GM18498 (cell line): ENCODE measurements around the gene MPG.
A peak's percentile ranks its signal among the peaks of the same experiment; 100 is the strongest.

Experiments
- ATAC-seq: cut with Tn5 transposase; IDR thresholded peaks from one replicate; pipeline ENCODE4 v1.9.1; 2021; ENCODE audit warnings: mild to moderate bottlenecking, moderate library complexity; ENCODE audit not compliant: unreplicated experiment

The MPG gene

DNA sequence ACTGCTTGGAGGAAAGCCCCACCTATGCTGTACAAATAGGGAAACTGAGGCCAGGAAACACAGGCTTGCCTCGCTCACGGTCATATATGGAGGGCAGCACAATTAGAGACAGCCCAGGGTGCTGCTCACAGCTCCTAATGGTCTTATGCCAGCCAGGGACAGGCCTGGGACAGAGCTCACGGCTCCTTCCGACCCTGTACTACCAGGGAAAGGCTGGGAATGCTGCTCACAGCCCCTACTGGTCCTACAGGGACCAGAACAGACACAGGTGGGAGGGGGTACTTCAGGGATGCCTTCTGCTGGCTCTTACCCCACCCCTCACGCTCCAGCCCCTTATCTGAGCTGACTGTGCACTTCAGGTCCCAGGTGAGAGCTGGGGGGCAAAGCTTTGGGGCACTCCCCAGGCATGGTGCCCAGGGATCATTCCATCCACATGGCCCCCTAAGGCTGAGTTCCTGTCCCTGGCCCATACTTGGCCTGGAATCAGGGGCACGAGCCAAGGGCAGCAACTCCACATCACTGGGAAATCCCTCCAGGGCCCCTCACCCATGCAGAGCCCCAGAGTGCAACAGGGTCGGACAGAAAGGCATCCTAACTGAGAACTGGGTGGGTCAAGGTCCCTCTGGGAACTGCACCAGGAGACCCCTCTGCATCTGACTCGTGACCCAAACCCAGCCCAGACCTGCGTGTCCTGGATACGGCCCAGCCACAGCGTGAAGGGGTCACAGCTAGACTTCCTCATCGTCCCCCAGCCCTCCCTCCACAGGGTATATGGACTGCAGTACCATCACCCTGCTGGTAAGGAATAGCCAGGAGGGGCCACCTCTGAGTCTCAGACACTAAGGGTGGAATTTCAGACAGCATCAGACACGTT lies 11.5 kb upstream of the MPG start:
- ATAC-seq: no peak

DNA sequence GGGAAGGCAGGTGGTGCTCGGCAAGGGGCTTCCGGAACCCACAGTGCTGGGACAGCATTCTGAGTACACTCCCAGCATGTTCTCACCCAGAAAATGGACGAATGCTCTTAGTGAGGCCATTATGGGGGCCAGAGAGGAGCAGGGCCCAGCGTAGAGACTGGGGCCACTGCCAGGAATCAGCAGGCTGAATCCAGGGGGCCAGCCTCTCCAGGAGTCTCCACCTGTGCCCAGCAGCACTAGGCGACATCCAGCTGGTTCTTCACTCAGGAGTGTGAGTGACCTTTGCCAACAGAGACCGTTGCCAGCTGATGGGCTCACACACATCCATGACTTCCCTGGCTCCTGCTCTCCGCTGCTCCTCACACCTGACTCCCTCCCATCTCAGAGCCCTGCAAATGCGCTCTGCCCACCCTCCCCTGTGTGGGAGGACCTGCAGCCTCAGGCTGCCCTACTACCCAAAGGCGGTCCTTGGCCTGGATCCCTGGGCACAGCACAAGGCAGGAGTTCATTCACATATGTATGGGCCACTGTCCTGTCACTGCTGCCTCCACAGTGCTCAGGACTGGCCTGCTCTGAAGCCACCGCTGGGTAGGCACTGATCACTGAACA lies 10.7 kb upstream of the MPG start:
- ATAC-seq: no peak

DNA sequence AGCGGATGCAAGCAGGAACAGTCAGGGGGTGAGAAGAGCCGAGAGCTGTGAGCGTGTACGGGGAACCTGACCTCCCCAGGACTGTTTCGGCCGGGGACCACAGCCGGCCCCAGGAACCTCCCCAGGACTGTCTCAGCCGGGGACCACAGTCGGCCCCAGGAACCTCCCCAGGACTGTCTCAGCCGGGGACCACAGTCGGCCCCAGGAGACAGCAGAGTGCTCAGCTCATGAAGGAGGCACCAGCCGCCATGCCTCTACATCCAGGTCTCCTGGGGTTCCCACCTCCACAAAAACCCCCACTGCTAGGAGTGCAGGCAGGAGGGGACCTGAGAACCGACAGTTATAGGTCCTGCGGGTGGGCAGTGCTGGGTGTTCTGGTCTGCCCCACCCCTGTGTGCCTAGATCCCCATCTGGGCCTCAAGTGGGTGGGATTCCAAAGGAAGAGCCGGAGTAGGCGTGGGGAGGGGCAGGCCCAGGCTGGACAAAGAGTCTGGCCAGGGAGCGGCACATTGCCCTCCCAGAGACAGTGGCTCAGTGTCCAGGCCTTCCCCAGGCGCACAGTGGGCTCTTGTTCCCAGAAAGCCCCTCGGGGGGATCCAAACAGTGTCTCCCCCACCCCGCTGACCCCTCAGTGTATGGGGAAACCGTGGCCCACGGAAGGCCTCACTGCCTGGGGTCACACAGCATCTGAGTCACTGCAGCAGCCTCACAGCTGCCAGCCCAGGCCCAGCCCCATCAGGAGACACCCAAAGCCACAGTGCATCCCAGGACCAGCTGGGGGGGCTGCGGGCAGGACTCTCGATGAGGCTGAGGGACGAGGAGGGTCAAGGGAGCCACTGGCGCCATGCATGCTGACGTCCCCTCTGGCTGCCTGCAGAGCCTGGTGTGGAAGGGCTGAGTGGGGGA lies 9.9 kb upstream of the MPG start:
- ATAC-seq: no peak

DNA sequence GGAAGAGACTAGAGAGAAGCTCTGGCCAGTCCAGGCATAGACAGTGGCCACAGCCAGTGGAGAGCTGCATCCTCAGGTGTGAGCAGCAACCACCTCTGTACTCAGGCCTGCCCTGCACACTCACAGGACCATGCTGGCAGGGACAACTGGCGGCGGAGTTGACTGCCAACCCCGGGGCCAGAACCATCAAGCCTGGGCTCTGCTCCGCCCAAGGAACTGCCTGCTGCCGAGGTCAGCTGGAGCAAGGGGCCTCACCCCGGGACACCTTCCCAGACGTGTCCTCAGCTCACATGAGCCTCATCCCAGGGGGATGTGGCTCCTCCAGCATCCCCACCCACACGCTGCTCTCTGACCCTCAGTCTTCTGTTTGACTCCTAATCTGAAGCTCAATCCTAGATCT lies 8.8 kb upstream of the MPG start:
- ATAC-seq: no peak

DNA sequence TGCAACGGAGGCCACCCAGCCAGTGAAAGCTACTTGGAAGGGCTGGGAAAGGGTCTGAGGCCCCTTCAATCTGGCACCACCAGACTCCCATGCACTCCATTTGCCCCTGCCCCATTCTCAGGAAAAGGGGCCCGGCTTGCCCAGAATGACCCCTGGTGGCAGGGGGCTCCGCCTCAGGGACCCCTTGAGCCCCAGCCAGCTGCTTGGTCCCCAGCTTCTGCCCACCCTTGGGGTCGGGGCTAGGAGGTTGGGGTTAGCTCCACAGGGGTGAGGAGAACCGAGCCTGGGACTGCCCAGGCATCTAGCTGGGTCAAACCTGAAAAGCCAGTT lies 6.8 kb upstream of the MPG start:
- no peak for ATAC-seq

DNA sequence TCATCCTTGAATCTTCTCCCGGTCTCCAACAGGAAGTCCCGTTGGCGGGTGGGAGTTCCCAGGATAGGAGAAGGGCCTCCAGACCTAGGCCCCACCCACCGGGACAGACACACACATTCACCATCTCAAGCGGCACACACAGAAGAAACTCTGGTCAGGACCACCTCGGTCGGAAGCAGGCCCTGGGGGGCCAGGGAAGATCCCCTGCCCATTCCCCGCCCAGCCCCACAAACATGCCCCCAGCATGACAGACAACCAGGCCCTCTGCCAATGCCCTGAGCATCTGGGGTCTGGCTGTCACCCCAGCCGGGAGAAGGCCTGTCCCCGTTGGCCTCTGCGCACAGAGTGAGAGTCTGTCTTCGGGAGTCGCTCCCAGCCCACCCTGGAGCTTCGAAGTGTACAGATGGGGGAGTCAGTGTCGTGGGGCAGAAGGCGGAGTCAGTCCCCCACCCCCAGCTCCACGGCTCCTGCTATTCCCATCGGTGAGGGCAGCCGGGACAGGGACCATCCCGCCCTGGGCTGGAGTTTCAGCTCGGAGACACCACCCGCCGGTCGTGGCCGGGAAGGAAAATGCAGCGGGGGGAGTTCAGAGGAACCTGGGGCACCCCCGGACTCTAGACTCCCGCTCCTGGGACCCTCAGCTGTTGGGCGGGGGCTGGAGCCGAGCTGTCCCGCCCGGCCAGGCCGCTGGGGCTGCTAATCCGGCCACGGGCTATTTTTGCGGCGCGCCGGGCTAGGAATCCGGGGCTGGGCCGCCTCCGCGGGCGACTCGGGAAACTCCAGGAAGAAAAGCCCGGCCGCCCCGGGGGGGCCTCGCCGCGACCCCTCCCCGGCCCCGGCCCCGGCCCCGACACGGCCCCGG lies 6.3 kb upstream of the MPG start:
- ATAC-seq: no peak

DNA sequence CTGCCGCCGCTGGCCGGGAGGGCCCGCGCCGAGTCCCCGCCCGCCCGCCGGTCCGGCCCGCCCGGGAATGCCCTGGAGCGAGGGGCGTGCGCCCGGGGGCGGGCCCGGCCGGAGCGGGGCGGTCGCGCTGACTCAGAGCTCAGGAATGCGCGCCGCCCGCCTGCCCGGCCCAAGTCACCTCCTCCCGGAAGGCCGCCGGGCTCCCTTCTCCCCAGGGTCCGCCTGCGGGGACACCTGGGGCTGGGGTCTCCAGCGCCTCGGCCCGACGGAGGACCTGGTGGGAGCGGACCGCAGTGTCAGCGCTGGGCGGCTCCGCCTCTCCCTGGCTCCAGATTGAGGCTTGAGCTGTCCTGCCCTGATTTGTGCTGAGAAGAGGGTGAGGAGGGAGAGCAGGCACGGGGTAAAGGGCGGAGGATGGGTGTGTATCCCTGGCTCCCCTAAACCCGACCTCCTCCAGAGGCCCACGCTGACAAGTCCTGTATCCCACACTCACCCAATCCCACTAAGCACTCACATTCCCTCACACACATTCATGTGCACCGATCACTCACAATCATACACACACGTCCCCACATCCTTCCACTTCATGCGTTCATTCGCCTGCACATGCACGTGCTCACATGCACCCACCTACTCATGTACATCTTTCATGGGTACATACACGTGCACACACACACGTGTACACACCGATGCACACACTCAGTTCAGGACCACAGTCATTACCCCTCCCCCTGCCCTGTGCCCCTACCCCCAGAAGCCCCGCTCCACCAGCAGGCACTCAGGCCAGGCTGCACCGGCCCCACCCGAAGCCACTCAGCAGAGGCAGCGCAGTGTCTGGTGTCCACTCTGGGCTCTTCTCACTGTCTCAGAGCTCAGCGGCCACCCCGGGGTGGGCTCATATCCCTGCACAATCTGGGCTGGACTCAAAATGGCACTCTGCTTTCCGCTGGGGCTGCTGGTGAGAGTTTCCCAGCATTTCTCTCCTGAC lies 5.2 kb upstream of the MPG start, which contains the start of gene RHBDF1:
TSS of gene RHBDF1 (minus strand) at position 71 of the 988 bp plus-strand sequence. CDS start 7,616 bp downstream, outside the sequence.
- no peak for ATAC-seq

DNA sequence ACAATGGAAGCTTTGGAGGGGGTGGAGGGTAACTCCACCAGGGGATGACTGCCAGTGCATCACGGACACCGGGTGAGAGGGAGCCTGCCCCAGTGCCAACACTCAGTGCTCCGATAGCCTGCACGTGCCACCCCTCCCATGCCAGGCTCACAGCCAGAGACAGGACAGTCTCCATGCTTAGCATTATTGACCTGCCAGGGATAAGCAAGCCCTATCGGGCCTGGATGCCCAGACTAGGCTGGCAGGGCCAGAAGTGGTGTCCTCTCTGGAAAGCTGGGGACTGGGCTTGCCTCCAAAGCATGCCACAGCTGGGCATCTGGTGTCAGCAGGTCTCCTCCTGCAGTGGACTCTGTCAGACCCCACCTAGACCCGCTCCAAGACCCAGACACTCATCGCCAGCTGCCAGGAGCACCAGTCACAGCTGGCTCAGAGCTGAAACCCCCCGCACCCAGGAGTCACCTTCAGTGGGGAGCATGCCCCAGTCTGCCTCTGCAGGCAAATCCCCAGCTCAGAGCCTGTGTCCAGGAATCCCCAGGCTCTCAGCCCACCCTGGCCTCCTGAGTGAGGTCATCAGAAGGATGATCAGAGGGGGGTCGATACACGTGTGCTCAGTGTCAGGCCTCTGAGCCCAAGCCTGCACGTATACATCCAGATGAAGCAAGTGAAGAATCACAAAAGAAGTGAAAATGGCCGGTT lies 3.8 kb upstream of the MPG start:
- ATAC-seq: no peak

DNA sequence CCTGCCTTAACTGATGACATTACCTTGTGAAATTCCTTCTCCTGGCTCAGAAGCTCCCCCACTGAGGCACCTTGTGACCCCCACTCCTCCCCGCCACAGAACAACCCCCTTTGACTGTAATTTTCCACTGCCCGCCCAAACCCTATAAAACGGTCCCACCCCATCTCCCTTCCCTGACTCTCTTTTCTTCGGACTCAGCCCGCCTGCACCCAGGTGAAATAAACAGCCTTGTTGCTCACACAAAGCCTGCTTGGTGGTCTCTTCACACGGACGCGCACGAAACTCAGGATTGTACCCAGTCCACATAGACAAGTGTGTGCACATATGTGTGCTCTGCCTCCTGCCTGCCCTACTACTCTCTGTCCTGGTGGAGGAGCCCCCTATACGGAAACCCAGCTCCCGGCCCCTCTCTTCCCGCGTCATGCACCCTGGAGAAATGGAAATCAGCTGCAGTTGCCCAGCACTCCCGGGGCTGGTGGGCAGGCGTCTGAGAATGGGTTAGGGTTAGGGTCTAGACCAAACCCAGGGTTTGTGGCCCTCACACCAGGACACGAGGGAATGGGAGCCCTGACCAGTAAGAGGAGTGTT lies 3.2 kb upstream of the MPG start:
- no peak for ATAC-seq

DNA sequence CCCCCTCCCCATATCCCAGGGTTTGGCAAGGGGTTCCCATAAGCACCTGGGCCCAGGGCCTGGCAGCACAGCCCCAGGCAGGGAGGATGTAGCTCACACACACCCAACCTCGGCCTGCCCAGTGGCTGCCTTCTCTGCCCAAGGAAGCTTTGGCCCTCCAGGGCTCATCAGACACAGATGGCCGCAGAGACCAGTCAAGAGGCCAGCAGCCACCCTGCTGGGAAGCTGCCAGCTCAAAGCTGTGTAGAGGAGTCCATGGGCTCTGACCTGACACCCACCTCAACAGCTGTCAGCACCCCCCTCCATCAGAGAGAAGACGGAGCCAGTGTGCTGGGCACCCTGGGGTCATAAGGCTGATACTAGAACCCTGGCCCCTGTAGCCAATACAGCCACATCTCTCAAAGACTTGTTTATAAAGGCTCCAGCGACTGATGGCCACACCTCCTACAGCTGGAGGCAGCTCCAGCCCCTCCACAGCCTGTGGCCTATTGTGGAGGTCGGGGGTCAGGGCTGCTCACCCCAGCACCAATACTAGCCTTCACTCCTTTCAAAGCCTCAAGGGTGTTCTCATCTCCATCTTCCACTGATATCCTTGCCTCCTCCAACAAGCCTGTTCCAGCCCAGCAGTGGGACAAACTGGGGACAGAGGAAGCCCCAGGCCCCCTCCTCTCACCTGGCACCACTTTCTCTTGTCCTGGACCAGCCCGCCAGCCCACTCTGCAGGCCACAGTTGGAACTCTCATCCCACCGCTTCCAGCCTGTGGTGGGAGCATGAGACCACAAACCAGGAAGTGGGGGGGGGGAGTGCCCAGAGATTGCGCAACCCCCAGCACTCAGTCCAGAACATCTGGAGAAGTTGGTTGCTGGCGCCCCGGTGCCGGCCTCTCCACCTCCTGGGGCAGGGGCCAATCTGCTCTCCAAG lies 2.2 kb upstream of the MPG start:
- ATAC-seq: no peak

DNA sequence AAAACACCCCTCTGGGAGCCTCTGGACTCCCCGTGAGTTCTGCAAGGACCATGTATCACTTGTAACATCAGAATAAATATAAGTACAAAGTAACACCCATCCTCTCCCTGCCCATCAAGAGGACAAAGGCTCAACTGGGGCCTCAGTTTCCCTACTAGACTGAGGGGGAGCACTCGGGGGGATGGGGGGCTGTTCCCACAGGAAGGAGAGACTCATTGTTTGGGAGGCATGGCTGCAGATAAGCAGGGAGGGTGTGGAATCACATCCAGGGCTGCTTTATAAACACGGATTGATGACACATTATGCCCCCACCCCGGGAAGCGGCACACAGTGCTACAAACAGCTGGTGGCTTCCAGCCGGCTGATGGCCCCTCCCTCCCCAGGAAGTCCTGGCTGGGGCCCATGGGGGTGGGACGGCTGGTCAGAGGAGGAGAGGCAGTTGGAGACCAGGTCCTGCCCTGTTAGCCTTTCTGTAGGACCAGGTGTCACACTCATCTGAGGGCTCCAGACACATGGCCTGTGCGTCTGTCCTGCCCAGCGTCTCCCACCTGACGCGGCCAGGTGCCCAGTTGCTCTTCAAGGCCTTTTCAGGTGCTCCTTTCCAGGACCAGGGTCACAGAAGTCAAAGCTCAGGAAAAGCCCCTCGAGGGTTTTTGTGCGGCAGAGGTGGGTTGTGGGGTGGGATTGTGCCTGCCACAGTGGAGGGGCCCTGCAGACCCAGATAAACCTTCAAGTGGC lies 1.3 kb upstream of the MPG start:
- no peak for ATAC-seq

DNA sequence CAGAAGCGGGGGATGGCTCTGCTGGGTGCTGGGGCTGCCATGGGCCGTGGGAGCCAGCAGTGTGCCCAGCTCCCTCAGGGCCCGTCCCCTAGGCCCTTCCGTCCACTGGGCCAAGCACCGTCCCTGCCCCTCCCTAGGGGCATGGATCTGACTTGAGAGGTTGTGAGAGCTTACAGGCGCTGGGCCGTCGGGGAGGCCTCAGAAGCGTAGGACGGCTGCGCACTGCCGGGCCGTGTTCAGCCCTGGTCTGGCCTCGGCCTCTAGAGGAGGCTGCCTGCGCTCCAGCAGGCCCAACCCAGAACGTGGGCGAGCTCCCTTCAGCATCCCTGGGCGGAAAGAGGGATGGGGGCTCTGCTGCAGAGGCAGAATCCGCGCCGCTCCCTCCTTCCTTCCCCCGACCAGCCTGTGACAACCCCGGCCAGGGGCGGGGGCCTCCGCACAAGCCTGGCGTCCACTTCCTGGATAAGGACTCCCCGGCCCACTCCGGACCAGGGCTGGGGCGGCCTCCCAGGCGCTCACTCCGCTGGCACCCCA lies 685 bp upstream of the MPG start:
- peak; percentile 23 for ATAC-seq

DNA sequence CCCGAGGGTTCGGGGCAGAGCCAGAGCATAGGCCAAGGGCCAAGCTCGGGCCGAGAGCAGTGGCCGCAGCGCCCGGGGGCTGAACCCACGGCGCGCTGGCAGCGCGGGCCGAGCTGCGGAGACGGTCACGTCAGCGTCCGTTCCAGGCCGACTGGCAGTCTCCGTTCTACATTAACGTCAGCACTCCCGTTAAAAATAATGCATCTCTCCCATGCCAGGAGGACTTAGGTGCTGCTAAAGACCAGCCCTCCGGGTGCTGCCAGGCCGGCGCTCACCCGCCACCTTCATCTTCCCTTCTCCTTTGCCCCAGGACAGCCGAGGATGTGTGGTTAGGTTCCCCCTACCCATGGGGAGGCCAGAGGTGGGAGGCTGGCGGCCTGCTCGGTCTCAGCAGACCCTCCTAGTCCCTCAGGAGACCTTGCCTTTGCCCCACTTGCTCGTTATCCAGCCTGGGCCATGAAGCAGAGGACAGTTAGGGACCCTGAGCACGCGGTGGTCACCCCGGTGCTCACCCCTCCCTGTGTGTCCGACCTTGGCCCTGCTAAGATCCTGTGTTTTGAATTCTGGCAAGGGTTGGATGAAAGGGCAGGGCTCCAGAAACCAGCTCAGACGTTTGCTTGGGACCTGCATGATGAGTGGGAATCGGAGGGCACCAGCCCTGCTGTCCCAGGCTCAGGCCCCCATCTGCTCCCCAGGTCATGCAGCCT lies 572 bp downstream of the MPG start:
- ATAC-seq: peak; percentile 29

DNA sequence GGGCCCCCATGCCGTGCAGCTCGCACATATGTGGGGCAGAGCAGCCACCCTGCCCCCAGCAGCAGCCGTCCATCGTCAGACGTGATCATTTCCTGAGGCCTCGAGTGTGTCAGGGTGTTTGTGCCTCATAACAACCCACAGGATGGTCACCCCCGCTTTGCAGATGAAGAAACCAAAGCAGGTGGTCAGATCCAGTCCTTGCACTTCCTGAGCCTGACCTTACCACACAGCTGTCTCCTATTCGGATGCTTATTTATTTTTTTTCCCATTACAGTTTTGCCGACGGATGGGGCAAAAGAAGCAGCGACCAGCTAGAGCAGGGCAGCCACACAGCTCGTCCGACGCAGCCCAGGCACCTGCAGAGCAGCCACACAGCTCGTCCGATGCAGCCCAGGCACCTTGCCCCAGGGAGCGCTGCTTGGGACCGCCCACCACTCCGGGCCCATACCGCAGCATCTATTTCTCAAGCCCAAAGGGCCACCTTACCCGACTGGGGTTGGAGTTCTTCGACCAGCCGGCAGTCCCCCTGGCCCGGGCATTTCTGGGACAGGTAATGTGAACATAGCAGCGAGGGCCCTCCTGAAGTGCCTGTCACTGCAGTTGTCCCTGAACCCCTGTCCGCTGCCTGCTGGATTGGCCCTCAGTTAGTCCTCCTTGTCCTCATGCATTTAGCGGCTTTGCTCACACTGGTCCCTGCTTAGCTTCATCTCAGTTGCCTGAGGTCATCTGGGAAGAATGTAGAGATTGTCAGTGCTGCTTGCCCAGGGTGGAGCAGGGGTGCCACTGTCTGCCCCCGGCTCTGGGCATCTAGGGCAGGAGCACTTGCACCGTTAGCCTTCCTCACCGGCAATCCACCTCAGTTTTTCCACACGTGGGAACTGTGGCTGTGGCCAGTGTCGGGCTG lies 1.4 kb downstream of the MPG start:
- no peak for ATAC-seq
